COLO668 (cell line): ENCODE data around the gene C3orf20.

Experiments
- DNase-seq: peaks from one replicate; lab custom pipeline; 2025; ENCODE audit not compliant: unreplicated experiment; lab: John Stamatoyannopoulos, UW

Gene C3orf20

DNA sequence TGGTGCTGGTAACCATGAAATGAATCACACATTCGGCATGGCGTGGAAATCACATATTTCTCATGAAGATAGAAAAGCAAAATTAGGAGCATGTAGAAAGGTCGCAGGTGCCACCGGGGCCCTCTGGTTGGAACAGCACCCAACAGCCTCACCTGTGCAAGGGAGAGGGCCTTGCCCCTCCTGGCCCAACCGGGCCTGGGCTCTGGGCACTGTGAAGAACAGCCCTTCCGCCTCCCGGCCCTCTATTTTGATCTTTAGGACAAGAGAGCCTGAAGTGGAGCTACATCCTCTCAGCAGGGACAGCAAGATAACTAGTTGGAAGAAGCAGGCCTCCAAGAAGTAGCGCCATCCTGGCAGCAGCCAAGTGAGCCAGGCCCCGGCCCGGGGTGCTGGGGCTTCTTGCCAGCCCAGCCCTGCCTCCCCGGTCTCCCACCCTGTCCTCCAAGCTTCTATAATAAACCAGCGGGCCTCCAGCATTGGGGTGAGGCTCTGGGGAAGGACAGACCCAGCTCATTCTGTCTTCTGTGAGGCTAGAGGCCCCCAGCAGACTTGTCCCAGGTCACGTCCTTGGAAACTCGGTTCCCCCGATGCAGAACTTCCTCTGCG is 97.7 kb downstream of the C3orf20 start:
- DNase-seq = no peak

- DNase-seq = no peak
These were observed 98.3 kb downstream of the C3orf20 start for GRCh38 chr3:14773281-14773680.

DNA sequence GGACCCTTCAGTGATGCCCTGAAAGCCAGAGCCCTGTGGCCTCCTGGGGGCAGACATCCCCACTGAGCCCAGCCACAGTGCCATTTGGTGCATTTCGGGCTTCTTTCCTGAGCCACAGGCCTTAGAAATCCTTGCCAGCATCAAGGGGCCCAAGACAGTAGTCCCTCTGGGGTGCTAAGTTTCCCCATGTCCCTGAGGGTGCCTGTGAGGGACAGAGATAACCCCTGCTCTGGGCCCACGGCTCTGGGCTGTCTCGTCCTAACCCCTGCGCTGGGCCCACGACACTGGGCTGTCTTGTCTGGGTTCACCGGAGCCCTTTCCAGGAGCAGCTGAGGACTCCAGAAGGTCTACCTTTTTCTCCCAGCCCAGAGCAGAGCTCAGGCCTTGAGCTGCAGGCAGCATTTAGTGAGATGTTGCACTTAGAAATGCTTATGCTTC is 98.8 kb downstream of the C3orf20 start:
- no peak for DNase-seq

- no peak for DNase-seq
These were observed 99.5 kb downstream of the C3orf20 start for GRCh38 chr3:14774431-14774830.

DNA sequence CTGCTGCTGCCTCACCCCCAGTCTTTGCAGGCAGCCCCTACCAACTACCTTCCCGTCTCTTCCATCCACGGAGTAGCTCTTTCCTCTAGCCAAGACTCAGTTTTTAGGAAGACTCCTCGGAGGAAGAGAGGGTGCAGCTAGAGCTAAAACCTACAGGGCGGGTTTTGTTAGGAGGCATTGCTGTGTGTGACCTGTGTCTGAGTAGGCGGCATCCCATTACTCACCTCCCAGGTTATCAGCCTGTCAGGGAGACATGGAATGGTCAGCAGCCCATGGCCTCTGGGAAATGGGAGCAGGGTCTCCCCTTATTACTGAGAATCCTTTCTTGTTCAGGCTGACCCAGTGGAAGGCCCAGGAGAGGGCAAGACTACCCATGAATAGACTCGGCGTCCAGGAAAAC is 100.1 kb downstream of the C3orf20 start:
- no peak for DNase-seq

GRCh38 chr3:14775563-14775962 is 100.6 kb downstream of the C3orf20 start:
- DNase-seq = no peak

GRCh38 chr3:14779069-14779685 is 104.2 kb downstream of the C3orf20 start:
- DNase-seq = no peak

GRCh38 chr3:14780927-14781507 is 106.1 kb downstream of the C3orf20 start:
- DNase-seq = peak; percentile 39

GRCh38 chr3:14783480-14784086 is 108.6 kb downstream of the C3orf20 start:
- DNase-seq = no peak

DNA sequence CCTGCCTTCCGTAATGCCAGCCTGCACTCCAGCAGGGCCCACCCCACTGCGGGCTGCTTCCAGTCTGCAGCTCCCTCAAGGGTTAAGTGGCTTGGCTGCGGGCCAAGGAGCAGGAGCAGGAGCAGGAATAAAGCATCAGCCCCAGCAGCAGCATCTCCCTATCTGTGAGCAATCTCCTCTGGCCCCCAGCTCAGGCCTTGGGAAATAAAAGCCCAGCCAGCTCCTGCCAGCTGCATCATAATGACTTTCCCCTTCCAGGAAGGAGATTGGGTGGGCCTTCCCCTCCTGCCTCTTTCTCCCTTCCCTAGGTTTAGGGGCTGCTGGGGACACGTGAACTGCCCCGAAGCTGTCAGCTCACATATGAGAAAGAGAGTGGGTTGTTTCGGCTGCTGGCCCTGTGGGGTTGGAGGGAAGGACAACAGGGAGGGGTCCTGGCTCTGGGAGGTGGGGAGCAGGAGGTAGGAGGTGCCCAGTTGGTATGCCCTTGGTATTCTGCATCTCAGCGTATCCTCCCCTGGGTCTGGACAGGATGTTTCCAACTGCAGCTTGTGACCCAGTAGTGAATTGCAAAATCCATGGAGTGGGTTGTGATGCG is 109.2 kb downstream of the C3orf20 start:
- peak; percentile 16 for DNase-seq

DNA sequence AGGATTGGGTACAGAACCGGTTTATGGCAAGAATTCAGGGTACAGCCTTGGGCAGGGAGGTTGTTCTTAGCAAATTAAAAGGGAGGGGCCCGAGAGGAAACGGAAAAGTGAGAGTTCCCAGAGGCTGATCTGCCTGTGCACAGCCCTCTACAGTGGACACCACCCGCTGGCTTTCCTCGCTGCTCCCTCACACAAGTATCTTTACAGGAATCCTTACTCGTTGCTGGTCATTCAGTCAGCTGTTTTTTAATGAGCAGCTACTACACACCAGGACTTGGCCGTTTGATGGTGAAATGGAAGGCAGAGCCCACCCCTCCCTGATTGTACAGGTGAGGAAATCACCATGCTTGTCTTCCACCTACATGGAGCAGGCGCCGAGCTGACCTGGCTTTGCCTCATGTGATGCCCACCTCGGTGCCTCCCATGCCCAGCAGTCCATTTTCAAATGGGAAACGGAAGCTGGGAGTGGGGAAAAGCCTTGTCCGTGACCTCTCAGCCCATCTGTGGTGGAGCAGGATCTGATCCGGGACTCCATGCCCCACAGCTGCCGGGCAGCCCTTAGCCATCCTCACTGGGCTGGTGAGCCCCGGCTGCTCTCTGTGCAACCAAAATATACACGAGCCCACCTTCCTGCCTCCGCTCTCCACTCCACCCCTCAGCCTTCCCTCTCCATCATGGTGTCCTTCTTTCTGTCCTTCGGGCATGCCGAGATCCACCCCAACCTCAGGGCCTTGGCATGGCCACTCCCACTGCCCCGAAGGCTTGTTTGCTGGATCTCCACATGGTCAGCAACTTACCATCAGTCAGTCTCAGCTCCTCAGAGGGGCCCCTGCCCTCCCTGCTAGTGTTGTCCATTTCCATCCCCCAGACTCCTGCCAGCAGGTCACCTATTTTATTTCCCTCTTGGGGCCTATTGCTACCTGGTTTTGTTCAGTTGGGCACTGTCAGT is 110.5 kb downstream of the C3orf20 start:
- DNase-seq = no peak

DNA sequence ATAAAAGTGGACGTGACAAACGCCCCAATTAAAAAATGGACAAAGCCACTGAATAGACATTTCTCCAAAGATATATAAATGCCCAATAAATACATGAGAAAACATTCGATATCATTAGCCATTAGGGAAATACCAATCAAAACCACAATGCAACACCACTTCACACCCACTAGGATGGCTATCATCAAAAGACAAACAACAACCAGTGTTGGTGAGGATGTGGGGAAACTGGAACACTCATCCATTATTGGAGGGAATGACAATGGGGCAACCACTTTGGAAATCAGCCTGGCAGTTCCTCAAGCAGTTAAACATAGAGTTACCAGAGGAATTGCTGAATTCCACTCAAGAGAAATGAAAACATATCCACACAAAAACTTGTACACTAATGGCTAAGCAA is 111.4 kb downstream of the C3orf20 start:
- no peak for DNase-seq

DNA sequence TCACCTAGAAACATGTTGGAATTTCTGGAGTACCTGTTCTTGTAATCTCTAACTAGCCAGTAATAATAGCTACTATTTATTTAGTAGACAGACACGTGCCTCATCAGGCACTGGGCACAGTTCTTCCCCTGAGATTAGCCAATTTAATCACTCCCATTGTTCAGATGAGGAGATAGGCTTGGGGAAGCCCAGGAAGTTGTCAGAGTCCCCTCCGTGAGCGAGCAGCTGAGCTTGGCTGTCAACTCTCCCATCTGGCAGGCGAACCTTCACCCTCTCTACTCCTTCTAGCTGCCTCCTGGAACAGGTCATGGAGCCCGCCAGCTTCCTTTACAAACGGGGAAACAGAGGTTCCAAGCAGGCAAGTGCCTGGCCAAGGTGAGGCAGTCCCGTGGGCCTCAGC is 112.7 kb downstream of the C3orf20 start:
- DNase-seq = no peak

GRCh38 chr3:14788644-14789043 is 113.7 kb downstream of the C3orf20 start:
- no peak for DNase-seq

- no peak for DNase-seq
These were observed 114.3 kb downstream of the C3orf20 start for GRCh38 chr3:14789221-14789620.

DNA sequence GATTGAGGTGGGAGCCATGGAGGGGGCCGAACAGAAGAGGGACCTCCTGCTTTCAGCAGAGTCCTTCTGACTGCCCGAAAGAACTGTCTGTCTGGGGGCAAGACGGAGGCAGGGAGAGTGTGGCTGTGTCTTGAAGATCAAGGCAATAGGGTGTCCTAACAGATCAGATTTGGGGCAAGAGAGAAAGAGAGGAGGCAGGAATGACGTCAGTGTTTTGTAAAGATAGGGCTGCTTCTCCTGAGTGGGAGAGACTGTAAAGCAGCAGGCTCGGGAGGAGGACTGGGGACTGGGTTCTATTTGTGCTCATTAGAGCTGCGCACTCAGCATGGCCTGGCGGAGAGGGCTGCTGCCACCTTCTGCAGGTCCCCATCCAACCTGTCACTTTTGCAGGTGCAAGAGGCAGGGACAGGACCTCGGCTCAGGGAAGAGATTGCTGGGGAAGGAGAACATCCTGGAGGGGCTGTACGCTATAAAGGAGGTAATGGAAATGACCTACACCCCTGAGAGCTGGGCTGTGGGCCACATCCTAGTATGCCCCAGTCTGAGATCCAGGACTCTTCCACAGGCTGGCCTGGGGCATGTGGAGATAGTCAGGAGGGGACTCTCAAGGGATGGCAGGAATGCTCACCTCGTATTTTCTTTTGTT is 114.8 kb downstream of the C3orf20 start:
- no peak for DNase-seq

DNA sequence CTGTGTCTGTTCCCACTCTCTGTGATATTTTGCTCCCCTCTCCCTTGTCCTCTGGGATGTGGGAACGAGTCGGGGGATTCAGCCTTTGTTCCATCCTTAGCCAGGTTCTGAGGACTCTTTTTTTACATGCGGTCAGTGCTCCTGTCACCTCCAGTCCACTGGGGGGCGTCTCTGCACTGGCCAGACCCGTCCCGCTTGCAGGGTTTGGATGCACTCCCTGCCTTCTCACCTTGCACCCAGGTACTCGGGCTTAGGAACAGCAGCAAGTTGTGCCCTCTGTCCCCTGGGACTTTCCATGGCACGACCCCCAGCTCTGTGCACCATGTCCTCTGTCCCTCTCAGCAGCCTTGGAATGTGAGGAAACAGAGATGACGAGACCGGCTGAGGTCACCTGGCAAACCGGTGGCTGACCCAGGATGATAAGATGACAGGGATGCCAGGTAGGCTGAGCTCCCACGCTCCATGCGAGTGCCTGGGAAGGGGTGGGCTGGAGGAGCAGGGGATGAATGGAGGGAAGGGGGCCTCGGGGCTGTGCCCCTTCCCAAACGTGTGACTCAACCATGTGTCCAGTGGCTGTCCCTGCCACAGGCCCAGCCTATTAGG is 116.5 kb downstream of the C3orf20 start:
- DNase-seq = peak; percentile 14

DNA sequence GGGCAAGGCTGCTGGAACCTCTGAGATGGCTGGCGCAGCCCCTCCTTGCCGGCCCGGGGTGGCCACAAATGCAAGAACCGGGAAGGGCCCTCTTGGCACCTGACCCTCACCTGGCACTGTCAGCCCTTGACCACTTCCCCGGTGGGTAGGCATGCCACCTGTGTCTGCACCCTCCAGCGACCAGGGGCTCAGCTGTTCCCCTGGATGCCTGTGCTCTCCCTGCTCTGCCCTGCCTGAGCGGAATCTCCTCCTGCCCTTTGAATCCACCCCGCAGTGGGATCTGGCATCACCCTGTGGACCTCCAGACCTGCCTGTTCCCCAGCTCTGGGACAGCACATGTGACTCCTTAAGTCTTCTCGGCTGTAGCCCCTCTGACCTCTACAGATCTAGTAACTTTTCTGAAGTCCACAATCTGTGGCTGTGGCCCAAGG is 117.8 kb downstream of the C3orf20 start:
- no peak for DNase-seq

- no peak for DNase-seq
These were observed 118.4 kb downstream of the C3orf20 start for GRCh38 chr3:14793126-14793857.
